Loucy (cell line): ENCODE data around the gene GRIK2.

ENCODE experiments used
- EZH2phosphoT487 ChIP-seq: fragments of 200-600 bp; IDR thresholded peaks from 2 replicates; pipeline ENCODE4 v1.6.1; 2018; ENCODE audit warnings: antibody characterized with exemption, mild to moderate bottlenecking, moderate library complexity, borderline replicate concordance
- TF ChIP-seq, protein P1 (sequence below): fragments of 200-600 bp; sonication (generic); conservative IDR thresholded peaks from 2 replicates; pipeline ENCODE4 v1.5.1; 2014; ENCODE audit warnings: mild to moderate bottlenecking, antibody characterized with exemption, low read length

GRCh38 chr6:101711518-101711917 lies 318.0 kb downstream of the GRIK2 start:
- TF ChIP-seq EZH2phosphoT487: no peak
- TF ChIP-seq, protein P1, sequence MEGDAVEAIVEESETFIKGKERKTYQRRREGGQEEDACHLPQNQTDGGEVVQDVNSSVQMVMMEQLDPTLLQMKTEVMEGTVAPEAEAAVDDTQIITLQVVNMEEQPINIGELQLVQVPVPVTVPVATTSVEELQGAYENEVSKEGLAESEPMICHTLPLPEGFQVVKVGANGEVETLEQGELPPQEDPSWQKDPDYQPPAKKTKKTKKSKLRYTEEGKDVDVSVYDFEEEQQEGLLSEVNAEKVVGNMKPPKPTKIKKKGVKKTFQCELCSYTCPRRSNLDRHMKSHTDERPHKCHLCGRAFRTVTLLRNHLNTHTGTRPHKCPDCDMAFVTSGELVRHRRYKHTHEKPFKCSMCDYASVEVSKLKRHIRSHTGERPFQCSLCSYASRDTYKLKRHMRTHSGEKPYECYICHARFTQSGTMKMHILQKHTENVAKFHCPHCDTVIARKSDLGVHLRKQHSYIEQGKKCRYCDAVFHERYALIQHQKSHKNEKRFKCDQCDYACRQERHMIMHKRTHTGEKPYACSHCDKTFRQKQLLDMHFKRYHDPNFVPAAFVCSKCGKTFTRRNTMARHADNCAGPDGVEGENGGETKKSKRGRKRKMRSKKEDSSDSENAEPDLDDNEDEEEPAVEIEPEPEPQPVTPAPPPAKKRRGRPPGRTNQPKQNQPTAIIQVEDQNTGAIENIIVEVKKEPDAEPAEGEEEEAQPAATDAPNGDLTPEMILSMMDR: no peak
